GM19025 (cell line): ENCODE measurements around the gene KLC1.

Source experiments
- ATAC-seq: cut with Tn5 transposase; IDR thresholded peaks from one replicate; pipeline ENCODE4 v1.9.1; 2021; ENCODE audit warnings: mild to moderate bottlenecking, low read depth, moderate library complexity; ENCODE audit not compliant: unreplicated experiment

KLC1 gene

DNA sequence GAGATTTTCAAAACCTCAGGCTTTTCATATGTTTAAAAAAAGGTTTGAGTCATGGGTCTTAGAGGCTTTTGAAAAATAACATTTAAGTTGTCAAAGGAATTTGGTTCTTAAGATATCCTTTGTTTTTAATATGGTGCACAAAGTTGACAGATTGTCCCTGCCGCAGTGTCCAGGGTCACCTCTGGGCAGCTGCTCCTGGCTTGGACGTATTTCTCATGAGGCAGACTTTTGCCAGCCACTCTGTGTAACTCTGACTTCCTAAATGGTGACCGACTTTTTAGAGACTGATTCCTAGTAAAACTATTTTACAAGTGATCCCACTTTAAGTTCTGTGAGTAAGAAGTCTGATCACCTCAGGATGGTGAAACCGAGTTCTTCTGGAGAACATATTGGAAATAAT lies 58.7 kb downstream of the KLC1 start:
- ATAC-seq: no peak

GRCh38 chr14:103688441-103688840 lies 59.4 kb downstream of the KLC1 start:
- ATAC-seq: no peak

DNA sequence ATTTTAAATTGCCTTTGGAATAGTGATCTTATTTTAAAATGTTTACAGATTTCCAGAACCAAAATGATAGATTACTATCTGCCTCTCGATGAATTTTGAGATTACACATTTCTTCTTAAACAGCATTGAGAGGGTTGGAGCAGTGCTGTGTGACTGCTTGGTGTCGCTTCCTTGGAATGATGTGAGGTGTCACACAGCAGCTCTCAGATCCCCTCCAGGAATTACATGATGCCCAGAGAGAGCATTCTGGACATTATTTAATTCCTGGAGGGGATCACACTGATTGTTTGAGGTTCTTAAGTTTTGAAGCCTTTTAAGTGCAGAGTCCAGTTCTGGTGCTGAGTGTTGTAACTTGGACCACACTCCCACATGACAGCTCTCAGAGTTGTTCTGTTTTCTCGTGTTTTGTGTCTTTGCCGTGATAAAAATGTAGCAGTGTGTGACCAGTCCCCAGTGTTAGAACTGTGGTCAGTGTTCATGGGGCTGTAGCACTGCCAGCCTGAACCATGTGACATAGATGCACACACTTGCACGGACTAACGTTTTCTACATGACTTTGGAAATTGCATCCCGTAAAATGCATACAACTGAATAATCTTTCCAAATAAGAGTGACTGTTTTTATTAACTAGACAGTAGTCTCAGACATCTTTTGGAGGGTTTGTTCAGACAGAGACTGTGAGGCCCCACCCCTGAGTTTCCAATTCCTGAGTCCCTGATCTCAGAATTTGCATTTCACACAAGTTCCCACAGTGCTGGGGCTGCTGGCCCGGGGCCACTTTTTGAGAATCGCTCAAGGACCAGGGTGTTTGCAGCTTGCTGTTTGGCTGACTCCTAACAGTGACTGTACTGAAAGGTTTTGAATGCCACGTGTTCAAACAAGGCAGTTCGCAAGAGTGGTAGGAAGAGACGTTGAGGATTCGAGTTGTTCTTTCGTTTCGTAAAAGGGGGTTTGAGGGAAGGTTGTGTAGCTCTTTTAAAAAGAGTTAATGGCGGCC lies 60.2 kb downstream of the KLC1 start:
- peak; percentile 38 for ATAC-seq

- no peak for ATAC-seq
These were observed 61.3 kb downstream of the KLC1 start for GRCh38 chr14:103690332-103690731.

DNA sequence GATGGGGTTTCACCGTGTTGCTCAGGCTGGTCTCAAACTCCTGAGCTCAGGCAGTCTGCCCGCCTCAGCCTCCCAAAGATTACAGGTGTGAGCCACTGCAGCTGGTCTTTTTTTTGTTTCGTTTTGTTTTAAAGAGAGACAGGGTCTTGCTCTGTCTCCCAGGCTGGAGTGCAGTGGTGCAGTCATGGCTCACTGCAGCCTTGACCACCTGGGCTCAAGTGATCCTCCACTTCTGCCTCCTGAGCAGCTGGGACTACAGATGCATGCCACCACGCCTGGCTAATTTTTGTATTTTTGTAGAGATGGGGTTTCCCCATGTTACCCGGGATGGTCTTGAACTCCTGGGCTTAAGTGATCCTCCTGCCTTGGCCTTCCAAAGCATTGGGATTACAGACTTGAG lies 62.6 kb downstream of the KLC1 start:
- peak; percentile 67 for ATAC-seq

DNA sequence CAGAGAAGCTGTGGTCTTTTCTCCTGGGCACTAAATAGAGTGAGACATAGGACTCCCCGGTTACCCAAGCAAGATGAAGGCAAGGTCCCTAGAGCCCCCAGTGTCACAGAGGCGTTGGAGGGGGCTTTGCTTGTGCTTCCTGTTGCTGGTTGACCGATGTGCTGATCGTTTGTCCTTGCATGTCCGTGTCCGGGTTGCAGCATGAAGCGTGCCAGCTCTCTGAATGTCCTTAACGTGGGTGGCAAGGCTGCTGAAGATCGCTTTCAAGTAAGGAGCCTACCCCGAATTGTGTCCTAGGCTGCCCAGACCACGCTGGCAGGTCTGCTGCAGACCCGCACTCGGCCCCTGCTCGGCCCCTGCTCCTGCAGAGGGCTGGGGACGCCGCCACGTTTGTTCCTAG lies 63.1 kb downstream of the KLC1 start:
- no peak for ATAC-seq

GRCh38 chr14:103692871-103693270 lies 63.9 kb downstream of the KLC1 start:
- no peak for ATAC-seq

DNA sequence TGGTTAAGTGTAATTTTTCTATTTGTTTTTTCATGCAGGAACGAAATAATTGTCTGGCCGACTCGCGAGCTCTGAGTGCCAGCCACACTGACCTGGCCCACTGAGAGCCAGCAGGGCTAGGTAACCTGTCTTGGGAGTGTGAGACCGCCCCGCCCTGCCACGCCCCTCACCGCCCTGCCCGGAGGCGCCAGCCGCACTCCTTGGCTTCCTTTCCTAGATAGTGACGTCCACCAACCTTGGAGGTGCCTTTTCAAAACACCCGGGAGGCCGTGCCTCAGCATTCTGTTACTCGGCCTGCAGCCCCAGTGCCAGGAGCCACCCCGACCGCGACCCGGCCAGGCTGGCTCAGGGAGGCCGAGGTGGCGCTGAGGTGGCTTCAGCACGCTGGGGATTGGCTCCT lies 64.5 kb downstream of the KLC1 start:
- no peak for ATAC-seq

DNA sequence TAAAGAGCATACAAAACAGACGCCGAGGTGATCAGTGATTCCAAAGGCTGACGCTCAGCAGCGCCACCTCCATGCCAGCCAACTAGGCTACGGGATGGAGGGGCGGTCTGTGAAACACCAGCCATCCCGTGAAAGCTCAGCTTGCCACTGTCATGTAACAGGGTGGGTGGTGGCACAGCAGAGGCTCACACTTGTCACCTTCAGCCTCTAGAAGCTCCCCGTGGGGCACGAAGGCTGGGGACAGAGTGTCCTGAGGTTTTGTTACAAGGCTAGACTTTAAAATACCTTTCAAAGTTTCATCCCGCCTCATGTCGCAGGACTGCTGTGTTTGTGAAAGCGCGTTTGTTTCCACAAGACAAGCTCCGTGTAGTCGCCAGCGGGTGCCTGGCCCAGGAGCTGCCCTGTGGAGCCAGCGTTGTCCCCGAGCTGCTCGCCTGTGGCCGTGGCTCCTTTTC lies 65.6 kb downstream of the KLC1 start:
- ATAC-seq: no peak

DNA sequence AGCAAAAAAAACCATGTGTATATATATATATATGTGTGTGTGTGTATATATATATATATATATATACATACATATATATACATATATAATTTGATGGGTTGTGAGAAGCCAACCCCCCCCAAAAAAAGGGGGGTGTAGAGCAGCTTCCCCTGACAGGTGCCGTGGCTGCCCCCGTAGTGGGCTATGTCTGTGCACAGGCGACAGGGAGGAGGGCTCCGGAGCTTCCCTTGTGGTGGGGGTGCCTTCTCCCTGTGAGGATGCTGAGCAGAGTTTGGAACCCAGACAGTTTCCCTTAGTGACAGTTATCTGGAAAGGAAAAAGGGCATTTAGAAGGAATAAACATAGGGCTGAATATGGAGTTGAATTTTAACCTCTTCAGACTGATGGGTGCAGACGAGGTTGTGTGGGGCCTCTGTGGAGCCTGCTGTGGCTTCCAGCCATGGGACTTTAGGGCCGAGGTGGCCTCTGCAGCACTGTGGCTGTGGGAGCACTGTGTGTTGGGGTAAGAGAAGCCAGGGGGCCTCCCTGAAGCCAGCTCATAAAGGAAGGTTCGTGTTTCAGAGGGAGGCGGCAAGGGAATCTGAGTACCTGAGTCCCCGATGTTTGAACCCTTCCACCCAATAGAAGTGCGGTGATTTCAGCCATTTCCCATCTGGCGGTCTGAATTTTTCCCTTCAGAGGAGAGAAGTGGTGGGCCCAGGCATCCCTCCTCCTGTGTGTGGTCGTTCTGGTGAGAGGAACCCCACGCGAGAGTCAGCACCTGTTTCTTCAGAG lies 66.5 kb downstream of the KLC1 start:
- ATAC-seq: no peak

DNA sequence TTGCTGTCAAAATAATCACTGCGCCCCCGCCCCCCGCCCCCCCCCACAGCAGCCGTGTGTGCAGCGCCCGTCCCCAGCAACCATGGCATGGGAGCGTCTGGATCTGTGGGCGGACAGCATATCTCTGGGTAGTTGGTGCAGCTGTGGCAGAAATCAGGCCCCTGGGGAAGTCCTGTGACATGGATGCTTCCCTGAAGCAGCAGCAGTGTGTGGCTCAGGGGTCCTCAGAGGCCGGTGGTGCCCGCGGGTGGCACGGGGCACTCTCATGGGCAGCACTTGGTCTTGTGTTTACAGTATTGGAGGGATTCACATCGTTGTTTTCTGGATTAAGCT lies 67.0 kb downstream of the KLC1 start:
- no peak for ATAC-seq

- ATAC-seq: no peak
These were observed 67.6 kb downstream of the KLC1 start for GRCh38 chr14:103696466-103697071.

DNA sequence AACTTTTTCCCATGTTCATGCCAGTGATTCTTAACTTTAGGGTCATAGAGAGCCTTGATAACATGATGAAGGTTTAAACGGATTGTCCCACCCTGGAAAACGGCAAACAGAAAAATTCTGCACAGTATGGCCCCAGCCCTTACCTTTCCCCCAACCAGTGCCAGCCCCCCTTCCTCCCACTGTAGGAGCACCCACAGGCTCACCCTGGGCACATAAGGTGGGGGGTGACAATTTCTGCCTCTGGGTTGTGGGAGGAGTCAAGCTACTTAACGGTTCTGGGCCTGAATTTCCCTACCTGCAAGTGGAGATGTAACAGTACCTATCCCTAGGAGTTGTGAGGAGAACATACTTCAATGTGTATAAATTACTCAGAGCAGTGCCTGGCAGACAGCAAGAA lies 68.2 kb downstream of the KLC1 start:
- no peak for ATAC-seq

GRCh38 chr14:103697603-103698379 lies 68.8 kb downstream of the KLC1 start:
- ATAC-seq: no peak

DNA sequence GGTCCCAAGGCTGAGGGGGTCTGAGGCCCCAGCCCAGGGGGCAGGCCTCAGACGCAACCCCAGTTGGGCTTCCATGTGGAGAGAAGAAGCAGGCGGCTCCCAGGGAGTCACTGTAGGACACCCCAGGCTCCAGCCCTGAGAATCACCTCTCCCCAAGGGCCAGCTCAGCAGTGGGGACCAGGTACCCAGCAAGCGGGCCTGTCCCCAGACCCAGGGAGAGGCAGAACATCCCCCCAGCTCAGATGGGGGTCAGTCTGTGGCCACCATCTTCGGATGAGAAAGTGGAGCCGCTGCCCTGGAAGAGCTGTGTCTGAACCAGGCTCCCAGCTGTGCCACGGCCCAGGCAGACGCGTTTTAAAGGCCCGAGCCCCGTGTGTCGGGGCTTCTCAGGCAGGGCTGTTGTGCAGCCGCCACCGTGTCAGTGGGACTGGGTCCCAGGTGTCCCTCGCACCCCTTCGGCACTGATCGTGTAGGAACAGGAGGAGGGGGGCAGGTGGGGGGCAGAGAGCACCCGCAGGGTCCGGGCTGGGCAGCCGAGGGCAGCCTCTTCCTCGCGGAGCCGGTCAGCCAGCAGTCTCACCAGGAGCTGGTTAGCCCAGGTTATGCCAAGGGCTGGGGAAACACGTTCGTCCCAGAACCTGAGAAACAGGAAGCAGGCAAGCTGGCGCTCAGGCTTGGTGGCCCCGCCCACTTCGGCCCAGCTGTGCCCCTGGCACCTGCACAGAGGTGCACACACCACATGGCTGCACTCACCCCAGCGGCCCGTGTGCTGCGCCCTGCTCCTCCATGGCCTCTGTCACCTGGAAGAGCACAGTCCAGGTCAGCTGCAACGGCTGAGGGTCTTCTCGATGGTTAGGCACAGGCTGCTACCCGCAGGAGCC lies 69.6 kb downstream of the KLC1 start:
- no peak for ATAC-seq

- ATAC-seq: no peak
These were observed 70.2 kb downstream of the KLC1 start for GRCh38 chr14:103699261-103699661.

DNA sequence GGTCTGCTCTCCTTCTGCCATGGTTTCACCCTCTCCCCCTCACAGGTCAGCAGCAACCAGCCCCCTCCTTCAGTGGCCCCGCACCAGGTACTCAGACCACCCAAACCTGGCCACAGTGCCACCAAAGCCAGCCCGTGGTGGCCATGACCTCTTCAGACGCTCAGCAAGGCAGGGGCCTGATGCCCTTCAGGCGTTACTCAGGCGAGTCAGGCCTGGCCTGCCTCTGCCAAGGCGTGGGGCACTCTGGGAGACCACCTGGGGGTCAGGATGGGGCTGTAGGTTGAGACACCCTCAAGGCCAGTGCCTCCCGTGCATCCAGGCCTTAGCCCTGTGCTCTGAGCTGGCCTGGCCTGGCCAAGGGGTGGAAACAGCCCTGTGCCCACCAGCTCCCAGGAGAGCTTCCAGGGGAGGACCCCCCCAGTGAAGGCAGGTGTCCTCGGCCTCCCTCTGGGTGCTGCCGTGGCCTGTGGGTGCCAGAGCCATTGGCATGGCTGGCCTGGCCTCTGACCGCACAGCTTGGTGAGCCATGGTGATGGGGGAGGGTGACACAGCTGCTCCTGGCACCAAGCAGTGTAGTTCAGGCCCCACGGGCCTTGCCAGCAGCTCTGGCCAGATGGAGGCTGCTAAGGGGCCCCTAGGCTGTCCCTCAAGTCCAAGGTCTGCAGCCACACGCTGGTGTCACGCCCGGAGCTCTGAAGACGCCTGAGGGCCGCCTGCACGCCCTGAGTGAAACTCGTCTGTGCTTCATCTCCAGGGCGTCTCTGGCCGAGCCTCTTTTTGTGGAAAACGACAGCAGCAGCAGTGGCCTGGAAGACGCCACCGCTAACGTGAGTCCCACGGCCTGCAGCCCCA lies 71.1 kb downstream of the KLC1 start:
- no peak for ATAC-seq

DNA sequence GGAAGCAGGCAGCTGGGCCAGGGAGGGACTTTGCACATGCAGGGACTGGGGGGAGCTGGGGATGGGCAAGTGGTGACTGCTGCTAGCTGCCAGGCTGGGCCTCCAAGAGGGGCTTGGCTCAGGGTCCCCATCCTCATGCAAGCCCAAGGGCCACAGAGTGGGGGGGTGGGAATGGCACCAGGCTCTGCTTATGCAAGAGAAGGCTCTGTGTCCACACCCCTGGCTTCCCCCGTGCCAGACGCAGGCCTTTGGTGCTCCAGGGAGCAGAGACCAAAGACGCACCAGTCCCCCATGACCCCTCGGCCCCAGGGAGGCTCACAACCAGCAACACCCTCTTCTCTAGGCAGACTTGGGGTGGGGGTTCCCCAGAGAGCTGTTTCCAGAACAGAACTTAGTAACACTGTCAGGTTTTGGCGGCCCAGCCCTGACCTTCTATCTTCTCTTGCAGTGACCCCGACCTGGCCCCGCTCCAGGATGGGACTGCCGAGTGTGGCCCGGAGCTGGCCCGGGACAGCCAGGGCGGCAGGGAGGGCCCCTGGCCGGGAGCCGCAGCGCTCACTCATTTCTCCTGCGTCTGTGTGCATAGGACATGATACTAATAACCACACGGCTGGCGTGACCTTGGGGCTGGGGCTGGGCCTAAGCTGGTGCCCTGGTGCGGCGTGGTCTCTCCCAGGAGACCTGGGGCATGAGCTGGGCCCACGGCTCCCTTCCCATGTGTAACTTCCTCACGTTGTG lies 71.9 kb downstream of the KLC1 start:
- no peak for ATAC-seq
